ENCODE results near the gene STARD6. TPM values are rescaled to one million over a fixed set of nuclear protein-coding genes. Genes with fewer than 3 reads are reported as not detected.

Gene STARD6
- total RNA-seq, 1 experiment from 2014 or later = not detected

Small RNAs within 50 kb of the gene (small RNA-seq; reads per million reads assigned to genes)
- gene SNRPGP2 = 1.9 reads per million, percentile 63 among the genes with 10 or more reads in this experiment

Other genes with a start within 250 kb of the STARD6 start
- gene MBD2, start 133.2 kb downstream of the STARD6 start, total RNA-seq (2014; rRNA removed; shearing (Covaris generic)) = 11.6 and 14.4 TPM in 2 replicates
- gene POLI, start 88.3 kb downstream of the STARD6 start, total RNA-seq (2014; rRNA removed; shearing (Covaris generic)) = 5.0 TPM in 2 replicates
- gene C18orf54, start within 50 bp of the STARD6 start, total RNA-seq (2014; rRNA removed; shearing (Covaris generic)) = 0.50 and 1.0 TPM in 2 replicates
- gene DYNAP, start 233.4 kb upstream of the STARD6 start, total RNA-seq (2014; rRNA removed; shearing (Covaris generic)) = not detected in 2 replicates